ENCODE data around the gene TNFRSF4. TPM values are rescaled to one million over a fixed set of nuclear protein-coding genes. Genes with fewer than 3 reads are reported as not detected.
A peak's percentile ranks its signal among the peaks of the same experiment; 100 is the strongest.

Gene TNFRSF4
- total and polyA plus RNA-seq, 8 donors, result 0.26 to 5.0 (median 1.2) TPM

- intact Hi-C loops (cut with DNase I), result no loop called here
- WGBS, 2 donors, result 93 to 97% methylated on average over 28 of the region's 28 CpGs
- TF ChIP-seq, protein P1, sequence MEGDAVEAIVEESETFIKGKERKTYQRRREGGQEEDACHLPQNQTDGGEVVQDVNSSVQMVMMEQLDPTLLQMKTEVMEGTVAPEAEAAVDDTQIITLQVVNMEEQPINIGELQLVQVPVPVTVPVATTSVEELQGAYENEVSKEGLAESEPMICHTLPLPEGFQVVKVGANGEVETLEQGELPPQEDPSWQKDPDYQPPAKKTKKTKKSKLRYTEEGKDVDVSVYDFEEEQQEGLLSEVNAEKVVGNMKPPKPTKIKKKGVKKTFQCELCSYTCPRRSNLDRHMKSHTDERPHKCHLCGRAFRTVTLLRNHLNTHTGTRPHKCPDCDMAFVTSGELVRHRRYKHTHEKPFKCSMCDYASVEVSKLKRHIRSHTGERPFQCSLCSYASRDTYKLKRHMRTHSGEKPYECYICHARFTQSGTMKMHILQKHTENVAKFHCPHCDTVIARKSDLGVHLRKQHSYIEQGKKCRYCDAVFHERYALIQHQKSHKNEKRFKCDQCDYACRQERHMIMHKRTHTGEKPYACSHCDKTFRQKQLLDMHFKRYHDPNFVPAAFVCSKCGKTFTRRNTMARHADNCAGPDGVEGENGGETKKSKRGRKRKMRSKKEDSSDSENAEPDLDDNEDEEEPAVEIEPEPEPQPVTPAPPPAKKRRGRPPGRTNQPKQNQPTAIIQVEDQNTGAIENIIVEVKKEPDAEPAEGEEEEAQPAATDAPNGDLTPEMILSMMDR (IDR thresholded peaks at IDR 0.05), result no peak
- DNase-seq, result no peak
- Histone ChIP-seq H3K4me1 (peaks cover 0 to 22% (median 9%) of the 10 kb centered on the region in 3 donors), H3K27ac (no peak overlapping the region), H3K27me3 (no peaks in the 10 kb centered on the region), H3K9me3 (no peaks in the 10 kb centered on the region), H3K4me3 (no peak overlapping the region), H3K36me3 (no peaks in the 10 kb centered on the region)
- ATAC-seq, result no peak
- FAIRE-seq, result no peak
Measured at GRCh38 chr1:1234180-1234808, 20.3 kb upstream of the TNFRSF4 start.

- no peak for FAIRE-seq
- H3K4me1 ChIP-seq, result peaks cover 0 to 22% (median 9%) of the 10 kb centered on the region in 3 donors
- ATAC-seq, result no peak
- H3K9me3 ChIP-seq, result no peaks in the 10 kb centered on the region
- TF ChIP-seq, protein P1 (IDR thresholded peaks at IDR 0.05), result no peak
- no peak overlapping the region for H3K4me3 ChIP-seq
- H3K27me3 ChIP-seq, result no peaks in the 10 kb centered on the region
- H3K27ac ChIP-seq, result no peak overlapping the region
- WGBS, 2 donors, result 95 to 98% methylated on average over 15 of the region's 15 CpGs
- no peak for DNase-seq
- H3K36me3 ChIP-seq, result no peaks in the 10 kb centered on the region
- intact Hi-C loops (cut with DNase I), result no loop called here
Measured at GRCh38 chr1:1233567-1233892, 19.6 kb upstream of the TNFRSF4 start.

DNA sequence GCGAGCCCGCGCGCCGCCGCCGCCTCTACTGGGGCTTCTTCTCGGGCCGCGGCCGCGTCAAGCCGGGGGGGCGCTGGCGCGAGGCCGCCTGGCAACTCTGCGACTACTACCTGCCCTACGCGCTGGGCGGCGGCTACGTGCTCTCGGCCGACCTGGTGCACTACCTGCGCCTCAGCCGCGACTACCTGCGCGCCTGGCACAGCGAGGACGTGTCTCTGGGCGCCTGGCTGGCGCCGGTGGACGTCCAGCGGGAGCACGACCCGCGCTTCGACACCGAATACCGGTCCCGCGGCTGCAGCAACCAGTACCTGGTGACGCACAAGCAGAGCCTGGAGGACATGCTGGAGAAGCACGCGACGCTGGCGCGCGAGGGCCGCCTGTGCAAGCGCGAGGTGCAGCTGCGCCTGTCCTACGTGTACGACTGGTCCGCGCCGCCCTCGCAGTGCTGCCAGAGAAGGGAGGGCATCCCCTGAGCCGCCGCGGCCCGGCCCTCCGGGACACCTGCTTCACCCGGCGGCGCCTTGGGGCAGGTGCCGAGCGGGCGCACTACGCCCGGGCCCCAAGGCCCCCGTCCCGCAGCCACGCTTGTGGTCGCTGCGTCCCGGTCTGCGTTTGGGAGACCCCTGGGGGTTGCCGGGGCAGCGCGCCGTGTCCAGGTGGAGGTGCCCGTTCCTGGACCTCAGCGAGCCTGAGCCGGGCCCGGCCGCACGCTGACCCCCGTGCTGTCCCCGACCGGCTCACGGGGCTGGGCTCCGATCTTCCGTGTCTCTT, 19.0 kb upstream of the TNFRSF4 start:
- WGBS, 2 donors, result 76 to 84% methylated on average over 91 to 98 of the region's 98 CpGs
- no peak overlapping the region for H3K27ac ChIP-seq
- FAIRE-seq, result no peak

GRCh38 chr1:1232208-1232795, 18.3 kb upstream of the TNFRSF4 start, which contains the start of gene B3GALT6:
TSS of gene B3GALT6 (plus strand) at chr1:1232237. CDS start at chr1:1232279, 42 bp downstream.
- intact Hi-C loops (cut with DNase I), result no loop called here
- ATAC-seq, result no peak
- WGBS, 2 donors, result 9 to 13% methylated on average over 21 to 100 of the region's 100 CpGs

More for the DNA sequence above, 19.0 kb upstream of the TNFRSF4 start:
- Histone ChIP-seq H3K9me3 (no peaks in the 10 kb centered on the region), H3K27me3 (no peaks in the 10 kb centered on the region), H3K4me3 (peak overlapping the region in 2 of 4 donors; percentile 37 to 98), H3K36me3 (peaks cover 0 to 5% (median 0%) of the 10 kb centered on the region in 3 donors), H3K4me1 (peaks cover 0 to 22% (median 9%) of the 10 kb centered on the region in 3 donors)
- intact Hi-C loops (cut with DNase I), result no loop called here
- DNase-seq, result peak in 2 of 6 donors; percentile 43 to 60
- ATAC-seq, result no peak
- TF ChIP-seq, protein P1 (IDR thresholded peaks at IDR 0.05), result no peak

More at GRCh38 chr1:1232208-1232795, 18.3 kb upstream of the TNFRSF4 start, which contains the start of gene B3GALT6:
- peak in 1 of 6 donors; percentile 46 for DNase-seq
- FAIRE-seq, result no peak
- Histone ChIP-seq H3K4me1 (peaks cover 0 to 22% (median 9%) of the 10 kb centered on the region in 3 donors), H3K9me3 (no peaks in the 10 kb centered on the region), H3K27me3 (no peaks in the 10 kb centered on the region), H3K36me3 (peaks cover 0 to 11% (median 2%) of the 10 kb centered on the region in 3 donors), H3K27ac (peak within 1 kb of the TSS; percentile 64 to 82 (median 80)), H3K4me3 (peak within 1 kb of the TSS; percentile 91 to 100 (median 98))
- TF ChIP-seq, protein P1 (IDR thresholded peaks at IDR 0.05), result no peak

All from pancreas (tissue), 10 donors.